ENCODE data around the gene AGAP1.

DNA sequence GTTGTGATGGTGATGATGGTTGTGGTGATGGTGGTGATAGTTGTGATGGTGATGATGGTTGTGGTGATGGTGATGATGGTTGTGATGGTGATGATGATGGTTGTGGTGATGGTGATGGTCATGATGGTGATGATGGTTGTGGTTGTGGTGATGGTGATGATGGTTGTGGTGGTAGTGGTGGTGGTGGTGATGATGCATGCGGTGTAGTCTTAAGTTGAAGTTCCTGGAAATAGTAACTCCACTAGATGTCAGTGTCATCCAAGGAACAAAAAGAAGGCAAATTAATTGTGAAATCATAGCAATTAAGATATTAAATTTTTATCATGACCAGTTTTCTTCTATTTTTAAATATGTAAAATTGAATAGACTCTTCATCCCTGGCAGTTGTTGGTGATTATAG is 309.2 kb downstream of the AGAP1 start:
- TF ChIP-seq, protein P1, sequence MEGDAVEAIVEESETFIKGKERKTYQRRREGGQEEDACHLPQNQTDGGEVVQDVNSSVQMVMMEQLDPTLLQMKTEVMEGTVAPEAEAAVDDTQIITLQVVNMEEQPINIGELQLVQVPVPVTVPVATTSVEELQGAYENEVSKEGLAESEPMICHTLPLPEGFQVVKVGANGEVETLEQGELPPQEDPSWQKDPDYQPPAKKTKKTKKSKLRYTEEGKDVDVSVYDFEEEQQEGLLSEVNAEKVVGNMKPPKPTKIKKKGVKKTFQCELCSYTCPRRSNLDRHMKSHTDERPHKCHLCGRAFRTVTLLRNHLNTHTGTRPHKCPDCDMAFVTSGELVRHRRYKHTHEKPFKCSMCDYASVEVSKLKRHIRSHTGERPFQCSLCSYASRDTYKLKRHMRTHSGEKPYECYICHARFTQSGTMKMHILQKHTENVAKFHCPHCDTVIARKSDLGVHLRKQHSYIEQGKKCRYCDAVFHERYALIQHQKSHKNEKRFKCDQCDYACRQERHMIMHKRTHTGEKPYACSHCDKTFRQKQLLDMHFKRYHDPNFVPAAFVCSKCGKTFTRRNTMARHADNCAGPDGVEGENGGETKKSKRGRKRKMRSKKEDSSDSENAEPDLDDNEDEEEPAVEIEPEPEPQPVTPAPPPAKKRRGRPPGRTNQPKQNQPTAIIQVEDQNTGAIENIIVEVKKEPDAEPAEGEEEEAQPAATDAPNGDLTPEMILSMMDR (IDR thresholded peaks at IDR 0.05; ENCODE audit: low read depth, low read length, poor library complexity, severe bottlenecking) = no peak
- no peak for TF ChIP-seq EZH2phosphoT487 (IDR thresholded peaks at IDR 0.05; ENCODE audit: borderline replicate concordance, low read length)

Data from DOHH2 (cell line).